Effector memory CD4-positive, alpha-beta T cell (primary cell): ENCODE data around the gene POU2AF3.
"Not testable (repeated sequence)": the region's sequence is repeated elsewhere in the genome, so short reads cannot be mapped to it uniquely, and the experiment has no call there.

Source experiments
- DNase-seq, 3 donors: peaks; one replicate each; pipeline ENCODE4 v3.0.0-alpha.2; 2020
- H3K27ac ChIP-seq: 2 replicates; pipeline ENCODE4 v1.7.0; 2013; ENCODE audit warnings: mild to moderate bottlenecking, low read length, moderate library complexity; ENCODE audit not compliant: insufficient read depth, poor library complexity, severe bottlenecking
- H3K27me3 ChIP-seq: replicated peaks from 2 replicates; pipeline ENCODE4 v1.7.0; 2013; ENCODE audit warnings: mild to moderate bottlenecking, low read length; ENCODE audit not compliant: insufficient read depth, control insufficient read depth, poor library complexity, severe bottlenecking
- H3K36me3 ChIP-seq: 2 replicates; pipeline ENCODE4 v1.7.0; 2013; ENCODE audit warnings: mild to moderate bottlenecking, low read length, moderate library complexity; ENCODE audit not compliant: control insufficient read depth, insufficient read depth
- H3K4me1 ChIP-seq: 2 replicates; pipeline ENCODE4 v1.7.0; 2013; ENCODE audit warnings: low read length, mild to moderate bottlenecking; ENCODE audit not compliant: control insufficient read depth, insufficient read depth, poor library complexity, severe bottlenecking
- H3K4me3 ChIP-seq: 2 replicates; pipeline ENCODE4 v1.7.0; 2013; ENCODE audit warnings: low read length, low read depth, mild to moderate bottlenecking; ENCODE audit not compliant: insufficient read depth, poor library complexity, severe bottlenecking
- H3K9me3 ChIP-seq: 2 replicates; pipeline ENCODE4 v1.7.0; 2013; ENCODE audit warnings: mild to moderate bottlenecking, low read length, moderate library complexity; ENCODE audit not compliant: control insufficient read depth
- total RNA-seq, 3 donors: gene quantifications; one replicate each; lab custom pipeline; 2026; lab: John Stamatoyannopoulos, UW

The POU2AF3 gene
- total RNA-seq = 0 reads per million in 3 donors

GRCh38 chr11:111298413-111299100 lies at the start of gene POU2AF3:
POU2AF3 (plus strand) TSS chr11:111298546; CDS start chr11:111298582, 36 bp downstream.
- H3K9me3 ChIP-seq = no peaks in the 10 kb centered on the region
- H3K36me3 ChIP-seq = no peaks in the 10 kb centered on the region
- peaks cover 3% of the 10 kb centered on the region for H3K27me3 ChIP-seq

GRCh38 chr11:111250936-111251335 lies 47.4 kb upstream of the POU2AF3 start:
- H3K4me3 ChIP-seq = no peak overlapping the region
- no peaks in the 10 kb centered on the region for H3K36me3 ChIP-seq
- no peak for DNase-seq
- H3K9me3 ChIP-seq = no peaks in the 10 kb centered on the region
- no peaks in the 10 kb centered on the region for H3K4me1 ChIP-seq
- no peaks in the 10 kb centered on the region for H3K27me3 ChIP-seq
- no peak overlapping the region for H3K27ac ChIP-seq

More at GRCh38 chr11:111298413-111299100, at the start of gene POU2AF3:
- DNase-seq = no peak
- Histone ChIP-seq H3K4me3 (no peak within 1 kb of the TSS), H3K27ac (no peak within 1 kb of the TSS), H3K4me1 (peaks cover 7% of the 10 kb centered on the region)

GRCh38 chr11:111253131-111253530 lies 45.2 kb upstream of the POU2AF3 start:
- Histone ChIP-seq H3K4me1 (no peaks in the 10 kb centered on the region), H3K27me3 (no peaks in the 10 kb centered on the region), H3K27ac (no peak overlapping the region), H3K36me3 (no peaks in the 10 kb centered on the region), H3K4me3 (no peak overlapping the region), H3K9me3 (no peaks in the 10 kb centered on the region)
- no peak for DNase-seq

- H3K27me3 ChIP-seq = no peaks in the 10 kb centered on the region
- no peaks in the 10 kb centered on the region for H3K4me1 ChIP-seq
- no peak overlapping the region for H3K27ac ChIP-seq
- H3K36me3 ChIP-seq = no peaks in the 10 kb centered on the region
- no peak for DNase-seq
- H3K9me3 ChIP-seq = no peaks in the 10 kb centered on the region
- H3K4me3 ChIP-seq = no peak overlapping the region
These were observed 44.7 kb upstream of the POU2AF3 start for GRCh38 chr11:111253630-111254029.

DNA sequence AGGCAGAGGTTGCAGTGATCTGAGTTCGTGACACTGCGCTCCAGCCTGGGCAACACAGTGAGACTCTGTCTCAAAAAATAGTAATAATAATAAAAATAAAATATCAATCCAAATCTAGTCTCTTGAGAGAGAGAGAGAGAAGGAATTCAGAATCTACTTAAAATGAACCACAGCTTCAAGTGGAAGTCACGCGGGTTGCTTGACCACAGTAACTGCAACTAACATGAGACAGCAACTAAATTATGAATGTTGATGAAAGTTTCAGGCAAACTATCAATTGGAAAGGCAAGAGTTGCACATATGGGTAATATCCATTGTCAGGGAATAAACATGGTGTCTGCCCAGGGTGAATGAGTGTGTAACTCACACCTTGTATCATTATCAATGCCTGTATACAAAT lies 40.3 kb upstream of the POU2AF3 start:
- H3K36me3 ChIP-seq = no peaks in the 10 kb centered on the region
- H3K4me1 ChIP-seq = no peaks in the 10 kb centered on the region
- no peak overlapping the region for H3K27ac ChIP-seq
- H3K9me3 ChIP-seq = no peaks in the 10 kb centered on the region
- no peak for DNase-seq
- H3K27me3 ChIP-seq = peaks cover 3% of the 10 kb centered on the region
- no peak overlapping the region for H3K4me3 ChIP-seq

GRCh38 chr11:111259896-111260295 lies 38.5 kb upstream of the POU2AF3 start:
- Histone ChIP-seq H3K9me3 (no peaks in the 10 kb centered on the region), H3K27ac (no peak overlapping the region), H3K4me3 (no peak overlapping the region), H3K27me3 (peaks cover 3% of the 10 kb centered on the region), H3K4me1 (no peaks in the 10 kb centered on the region), H3K36me3 (no peaks in the 10 kb centered on the region)
- no peak for DNase-seq

DNA sequence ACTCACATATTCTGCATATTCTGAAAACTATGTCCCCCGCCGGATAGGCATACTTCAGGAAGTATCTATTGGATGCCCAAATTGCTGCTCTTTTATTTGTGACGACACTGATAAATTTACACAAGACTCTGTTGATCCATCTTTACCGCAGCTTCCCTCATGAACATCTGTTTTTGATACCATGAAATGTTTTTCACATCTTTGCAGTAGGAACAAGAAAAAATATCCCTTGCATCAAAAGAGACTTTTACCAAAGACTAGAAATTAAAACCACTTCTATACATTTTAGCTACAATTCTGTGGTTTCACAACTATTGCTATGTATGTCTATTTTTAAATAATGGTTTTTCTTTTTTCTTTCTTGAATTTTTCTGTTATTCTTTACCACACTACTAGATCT lies 37.5 kb upstream of the POU2AF3 start:
- Histone ChIP-seq H3K36me3 (no peaks in the 10 kb centered on the region), H3K4me1 (no peaks in the 10 kb centered on the region), H3K27ac (no peak overlapping the region), H3K9me3 (no peaks in the 10 kb centered on the region), H3K4me3 (no peak overlapping the region), H3K27me3 (peaks cover 3% of the 10 kb centered on the region)
- no peak for DNase-seq

- Histone ChIP-seq H3K4me1 (no peaks in the 10 kb centered on the region), H3K9me3 (no peaks in the 10 kb centered on the region), H3K36me3 (no peaks in the 10 kb centered on the region), H3K27me3 (peaks cover 3% of the 10 kb centered on the region), H3K27ac (no peak overlapping the region), H3K4me3 (no peak overlapping the region)
- no peak for DNase-seq
These were observed 33.7 kb upstream of the POU2AF3 start for GRCh38 chr11:111264646-111265045.

DNA sequence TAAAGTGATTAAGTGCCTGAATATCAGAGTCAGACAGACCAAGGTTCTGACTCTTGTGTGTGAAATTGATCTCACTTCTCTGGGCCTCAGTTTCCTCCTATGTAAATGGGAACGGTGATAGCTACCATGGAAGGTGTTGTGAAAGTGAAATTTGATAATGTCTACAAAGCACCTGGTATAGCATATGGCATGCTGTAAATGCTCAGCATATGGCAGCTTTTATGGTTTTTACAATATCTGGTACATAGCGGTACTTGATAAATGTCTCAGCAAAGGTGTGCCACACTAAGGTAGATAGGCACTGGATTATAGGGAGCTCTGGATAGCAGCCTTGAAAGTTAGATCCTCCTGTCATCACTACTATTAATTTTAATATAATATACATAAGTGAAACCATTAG lies 32.9 kb upstream of the POU2AF3 start:
- no peak overlapping the region for H3K27ac ChIP-seq
- no peak for DNase-seq
- H3K27me3 ChIP-seq = peaks cover 3% of the 10 kb centered on the region
- H3K4me1 ChIP-seq = no peaks in the 10 kb centered on the region
- no peaks in the 10 kb centered on the region for H3K9me3 ChIP-seq
- no peak overlapping the region for H3K4me3 ChIP-seq
- H3K36me3 ChIP-seq = no peaks in the 10 kb centered on the region

DNA sequence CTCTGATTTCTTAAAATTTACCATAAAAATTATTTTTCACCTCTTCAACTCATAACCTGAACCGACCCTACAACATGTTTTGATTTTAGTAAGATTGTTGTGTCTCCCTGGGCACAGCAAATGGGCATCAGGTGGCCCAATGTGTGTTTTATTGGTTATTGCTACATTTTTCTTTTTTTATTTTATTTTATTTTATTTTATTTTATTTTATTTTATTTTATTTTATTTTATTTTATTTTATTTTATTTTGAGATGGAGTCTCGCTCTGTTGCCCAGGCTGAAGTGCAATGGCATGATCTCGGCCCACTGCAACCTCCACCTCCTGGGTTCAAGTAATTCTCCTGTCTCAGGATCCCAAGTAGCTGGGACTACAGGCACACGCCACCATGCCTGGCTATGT lies 30.0 kb upstream of the POU2AF3 start:
- H3K27ac ChIP-seq, H3K27me3 ChIP-seq, H3K4me1 ChIP-seq, H3K4me3 ChIP-seq, H3K9me3 ChIP-seq, H3K36me3 ChIP-seq, DNase-seq: not testable (repeated sequence)
